Mesenteric fat pad (tissue), 1 donor: Measurements from ENCODE around the gene SIRT6. TPM values are rescaled to one million over a fixed set of nuclear protein-coding genes. Genes with fewer than 3 reads are reported as not detected.
"Not testable (repeated sequence)": the region's sequence is repeated elsewhere in the genome, so short reads cannot be mapped to it uniquely, and the experiment has no call there.

Experiments
- DNase-seq: peaks from one replicate; pipeline ENCODE4 v3.0.0-alpha.2; 2020; ENCODE audit warnings: low spot score
- total RNA-seq: library from RNA; stranded (reverse); fragmentation: NEBNext Ultra II Directional; extraction: Animal tissue kit (Norgen Biotek cat#: 25700); gene quantifications from one replicate; pipeline ENCODE4 v1.2.1, GENCODE V29; 2021
- donor health status: DM: yes; HTN: yes; CAD: no.

The SIRT6 gene
- total RNA-seq, 1 donor from 2014 or later: 20.7 TPM

DNA sequence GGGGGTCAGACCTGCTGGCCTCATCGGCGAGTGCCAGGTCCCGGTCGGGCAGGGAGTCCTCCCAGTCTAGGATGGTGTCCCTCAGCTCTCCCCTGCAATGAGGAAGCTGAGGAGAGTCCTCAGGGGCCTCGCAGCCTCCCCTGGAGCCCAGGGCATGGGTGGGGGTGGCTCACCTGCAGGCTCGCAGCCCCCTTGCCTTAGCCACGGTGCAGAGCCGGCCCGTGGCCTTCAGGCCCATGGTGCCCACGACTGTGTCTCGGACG lies 6.8 kb downstream of the SIRT6 start:
- no peak for DNase-seq

- DNase-seq: no peak
These were observed 7.3 kb downstream of the SIRT6 start for GRCh38 chr19:4174895-4175668.

- no peak for DNase-seq
These were observed 8.0 kb downstream of the SIRT6 start for GRCh38 chr19:4174213-4174894.

DNA sequence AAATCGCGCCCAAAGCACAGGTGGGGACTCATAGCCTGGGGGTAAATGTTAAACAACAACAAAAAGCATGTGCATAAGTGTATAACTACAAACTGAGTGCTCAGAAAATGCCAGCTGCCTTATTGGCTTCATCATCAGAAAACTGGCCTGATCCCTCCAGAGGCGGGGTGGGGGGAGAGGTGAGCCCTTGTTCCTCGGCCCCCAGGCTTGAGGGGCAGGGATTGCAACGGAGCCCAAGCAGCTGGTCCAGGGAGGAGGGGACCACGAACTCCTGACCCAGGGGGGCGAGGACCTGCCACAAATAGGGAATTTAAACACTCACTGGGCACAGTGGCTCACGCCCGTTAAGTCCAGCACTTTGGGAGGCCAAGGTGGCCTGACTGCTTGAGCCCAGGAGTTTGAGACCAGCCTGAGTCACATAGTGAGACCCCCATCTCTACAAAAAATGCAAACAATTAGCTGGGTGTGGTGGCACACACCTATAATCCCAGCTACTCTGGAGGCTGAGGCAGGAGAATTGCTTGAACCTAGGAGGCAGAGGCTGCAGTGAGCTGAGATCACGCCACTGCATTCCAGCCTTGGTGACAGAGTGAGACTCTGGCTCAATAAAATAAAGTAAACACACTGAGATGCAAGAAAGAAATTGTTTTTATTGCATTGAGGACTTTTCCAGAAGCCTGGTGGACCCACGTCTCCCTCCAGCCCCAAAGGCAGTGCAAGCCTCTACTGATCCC lies 8.7 kb downstream of the SIRT6 start:
- DNase-seq: no peak

DNA sequence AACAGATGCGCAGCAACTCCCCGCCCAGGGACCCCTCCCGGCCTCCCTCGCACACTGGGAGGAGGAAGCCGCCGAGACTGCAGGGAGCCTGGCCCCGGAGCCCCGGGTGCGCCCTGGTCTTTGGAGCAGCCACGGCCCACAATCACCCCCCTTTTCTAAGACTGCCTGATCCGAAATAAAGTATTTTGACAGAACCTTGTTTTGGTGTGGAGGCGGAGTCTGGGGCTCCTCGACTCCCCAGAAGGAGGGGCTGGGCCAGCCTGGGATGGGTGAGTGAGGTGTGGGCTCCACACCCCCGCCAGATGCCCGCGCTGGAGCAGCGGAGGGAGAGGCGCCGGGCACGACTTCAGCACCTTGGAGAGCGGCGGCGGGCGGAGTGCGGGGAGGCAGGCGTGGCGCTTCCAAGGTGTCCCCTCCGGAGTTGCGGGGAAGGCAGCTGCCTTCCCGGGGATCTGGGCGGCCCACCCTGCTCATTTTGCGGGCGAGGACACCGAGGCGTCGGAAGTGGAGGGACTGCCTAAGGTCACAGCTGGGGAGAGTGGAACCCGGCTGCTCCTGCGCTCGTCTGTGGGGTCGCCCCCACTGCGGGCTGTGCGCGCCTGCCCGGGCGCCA lies 9.4 kb downstream of the SIRT6 start:
- no peak for DNase-seq

- DNase-seq: no peak
These were observed 10.7 kb downstream of the SIRT6 start for GRCh38 chr19:4171676-4172075.

DNA sequence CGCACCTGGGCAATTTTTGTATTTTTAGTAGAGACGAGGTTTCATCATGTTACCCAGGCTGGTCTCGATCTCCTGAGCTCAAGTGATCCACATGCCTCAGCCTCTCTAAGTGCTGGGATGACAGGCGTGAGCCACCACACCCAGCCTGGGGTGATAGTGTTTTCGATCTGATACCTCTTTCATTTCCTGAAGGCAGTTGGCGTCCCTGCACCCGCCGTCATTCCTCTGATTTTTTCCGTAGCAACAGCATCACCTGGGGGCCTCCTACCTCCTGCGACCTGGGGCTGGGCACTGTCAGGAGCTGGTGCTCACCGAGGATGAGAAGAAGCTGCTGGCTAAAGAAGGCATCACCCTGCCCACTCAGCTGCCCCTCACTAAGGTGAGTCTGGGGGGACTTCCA lies 18.1 kb downstream of the SIRT6 start:
- no peak for DNase-seq

DNA sequence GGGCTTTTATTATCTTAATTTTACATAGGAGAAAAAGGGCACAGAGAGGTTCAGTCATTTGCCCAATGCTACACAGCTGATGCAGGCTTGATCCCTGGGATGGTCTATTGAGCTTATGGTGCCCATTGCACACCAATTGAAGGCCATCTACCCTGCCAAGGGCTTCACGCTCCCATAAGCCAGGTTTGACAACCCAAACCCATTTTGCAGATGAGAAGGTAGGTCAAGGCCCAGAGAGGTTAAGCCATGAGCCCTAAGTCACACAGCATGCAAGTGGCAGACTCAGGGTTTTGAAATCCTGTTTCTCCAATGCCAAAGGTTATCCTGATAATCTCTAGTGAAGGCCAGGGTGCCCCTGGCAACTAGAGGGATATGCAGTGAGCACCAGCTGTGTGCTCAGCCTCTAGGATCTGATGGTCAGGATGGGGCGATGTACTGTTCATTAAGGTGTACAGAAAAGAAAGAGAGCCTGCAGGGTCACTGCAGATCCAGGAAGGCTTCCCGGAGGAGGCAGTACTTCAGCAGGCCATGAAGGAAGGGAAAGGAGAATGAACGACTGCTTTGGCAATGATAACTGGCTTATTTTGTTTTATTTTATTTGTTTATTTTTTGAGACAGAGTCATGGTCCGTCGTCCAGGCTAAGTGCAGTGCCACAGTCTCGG lies 20.8 kb downstream of the SIRT6 start:
- DNase-seq: no peak

DNA sequence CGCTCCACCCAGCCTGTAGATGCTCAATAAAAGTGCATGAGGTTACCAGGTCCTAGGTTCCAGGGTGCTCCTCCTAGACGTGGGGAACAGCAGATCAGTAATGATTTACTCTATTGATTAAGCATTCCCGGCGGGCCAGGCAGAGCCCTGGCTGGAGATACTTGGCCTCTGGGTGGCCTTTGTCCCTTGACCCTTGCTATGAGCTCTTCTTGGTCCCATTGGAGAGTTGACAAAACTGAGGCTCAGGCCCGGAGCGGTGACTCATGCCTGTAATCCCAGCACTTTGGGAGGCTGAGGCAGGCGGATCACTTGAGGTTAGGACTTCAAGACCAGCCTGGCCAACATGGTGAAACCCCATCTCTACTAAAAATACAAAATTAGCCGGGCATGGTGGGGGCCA lies 24.4 kb downstream of the SIRT6 start:
- not testable (repeated sequence) for DNase-seq

DNA sequence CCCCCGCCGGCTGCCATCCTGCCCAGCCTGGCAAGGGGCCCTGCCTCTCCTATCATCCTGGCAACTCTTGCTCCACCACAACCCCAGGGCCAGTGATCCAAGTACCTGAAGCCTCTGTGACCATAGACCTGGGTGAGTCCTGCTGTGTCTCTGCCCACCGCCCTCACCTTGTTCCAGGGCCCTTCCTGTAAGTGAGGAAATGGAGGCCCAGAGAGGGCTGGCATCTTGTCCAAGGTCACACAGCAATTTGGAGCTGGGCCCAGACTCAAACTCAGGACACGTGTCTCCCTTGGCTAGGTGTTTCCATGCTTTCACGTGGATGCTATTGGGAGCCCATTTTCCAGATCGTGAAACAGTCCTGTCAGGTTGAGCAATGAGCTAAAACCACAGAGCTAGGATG lies 25.2 kb downstream of the SIRT6 start:
- DNase-seq: no peak

- DNase-seq: no peak
These were observed 27.6 kb downstream of the SIRT6 start for GRCh38 chr19:4154571-4155312.

DNA sequence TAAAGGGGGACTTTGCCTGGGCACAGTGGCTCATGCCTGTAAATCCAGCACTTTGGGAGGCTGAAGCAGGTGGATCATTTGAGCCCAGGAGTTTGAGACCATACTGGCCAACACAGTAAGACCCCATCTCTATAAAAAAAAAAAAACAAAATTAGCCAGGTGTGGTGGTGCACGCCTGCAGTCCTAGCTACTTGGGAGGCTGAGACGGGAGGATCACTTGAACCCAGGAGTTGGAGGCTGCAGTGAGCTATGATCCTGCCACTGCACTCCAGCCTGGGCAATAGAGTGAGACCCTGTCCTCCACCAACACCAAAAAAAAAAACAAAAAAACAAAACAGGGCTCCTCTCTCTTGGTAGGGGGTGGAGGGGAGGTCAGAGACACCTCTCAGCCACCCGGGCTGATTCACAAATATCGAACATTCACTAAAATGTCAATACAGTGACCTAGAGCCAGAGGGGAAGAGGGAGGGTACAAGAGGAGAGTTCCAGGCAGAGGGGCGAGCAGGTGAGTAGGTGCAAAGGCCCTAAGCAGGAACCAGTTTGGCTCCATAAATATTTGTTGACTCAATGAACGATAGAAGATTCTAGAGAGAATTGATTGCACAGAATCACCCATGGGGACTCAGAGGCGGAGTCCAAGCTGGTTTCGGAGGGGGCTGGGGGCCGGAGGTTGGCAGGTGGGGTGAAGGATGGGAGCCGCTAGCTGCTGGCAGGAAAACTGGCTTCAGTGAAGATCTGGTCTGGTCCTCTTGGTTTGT lies 29.9 kb downstream of the SIRT6 start:
- DNase-seq: no peak

GRCh38 chr19:4151623-4152022 lies 30.7 kb downstream of the SIRT6 start:
- DNase-seq: no peak

DNA sequence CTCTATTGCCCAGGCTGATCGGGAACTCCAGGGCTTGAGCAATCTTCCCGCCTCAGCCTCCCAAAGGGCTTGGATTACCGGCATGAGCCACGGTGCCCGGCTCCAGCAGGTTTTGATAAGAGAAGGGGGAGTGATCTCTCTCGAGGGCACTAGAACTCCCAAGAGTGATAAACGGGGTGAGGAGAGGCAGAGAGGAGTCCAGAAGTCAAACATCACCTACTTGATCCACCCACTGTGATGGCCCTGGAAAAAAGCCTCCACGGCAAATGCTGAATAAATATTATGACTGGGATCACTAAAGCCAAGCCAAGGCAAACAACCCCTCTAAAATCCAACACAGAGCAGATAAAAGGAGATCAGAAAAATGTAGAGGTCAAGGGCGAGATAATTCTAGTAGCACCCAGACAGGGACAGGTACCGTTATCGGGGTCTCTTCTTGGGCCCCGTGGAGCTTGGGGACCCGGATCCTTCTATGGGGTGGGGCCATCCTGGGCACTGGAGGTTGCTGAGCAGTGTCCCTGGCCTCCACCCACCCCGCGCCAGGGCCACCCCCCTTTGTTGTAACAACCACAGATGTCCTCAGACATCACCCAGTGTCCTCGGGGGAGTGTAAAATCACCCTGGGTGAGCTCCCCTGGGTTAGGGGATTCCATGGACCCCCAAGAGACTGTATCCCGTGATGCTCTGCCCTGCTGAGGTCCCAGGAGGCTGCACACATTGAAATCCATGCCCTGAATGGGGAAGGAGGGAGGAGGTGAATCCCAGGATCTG lies 32.7 kb downstream of the SIRT6 start:
- no peak for DNase-seq

DNA sequence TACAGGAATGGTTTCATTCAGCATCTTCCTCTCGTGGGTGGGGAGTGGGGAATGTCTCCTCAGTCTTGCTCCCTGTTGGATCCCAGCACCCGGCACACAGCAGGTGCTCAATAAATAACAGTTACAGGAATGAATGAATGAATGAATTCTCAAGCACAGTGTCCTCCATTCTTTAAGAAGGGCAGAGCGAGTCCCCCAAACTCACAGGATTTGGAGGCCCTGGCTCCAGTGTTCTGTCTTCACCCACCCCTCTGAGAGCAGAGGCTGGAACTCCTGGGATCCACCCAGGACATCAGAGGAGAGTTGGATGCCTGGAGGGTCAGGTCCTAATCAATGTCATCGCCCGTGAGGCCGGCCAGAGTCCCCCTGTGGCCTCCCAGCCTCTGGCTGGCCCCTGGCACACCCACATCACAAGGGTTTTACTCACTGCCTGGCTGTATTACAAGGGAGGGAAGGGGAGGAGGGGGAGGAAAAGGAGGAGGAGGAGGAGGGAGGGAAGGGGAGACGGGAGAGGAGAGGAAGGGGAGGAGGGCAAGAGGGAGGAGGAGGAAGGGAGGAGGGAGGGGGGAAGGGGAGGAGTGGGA lies 37.6 kb downstream of the SIRT6 start:
- DNase-seq: no peak

DNA sequence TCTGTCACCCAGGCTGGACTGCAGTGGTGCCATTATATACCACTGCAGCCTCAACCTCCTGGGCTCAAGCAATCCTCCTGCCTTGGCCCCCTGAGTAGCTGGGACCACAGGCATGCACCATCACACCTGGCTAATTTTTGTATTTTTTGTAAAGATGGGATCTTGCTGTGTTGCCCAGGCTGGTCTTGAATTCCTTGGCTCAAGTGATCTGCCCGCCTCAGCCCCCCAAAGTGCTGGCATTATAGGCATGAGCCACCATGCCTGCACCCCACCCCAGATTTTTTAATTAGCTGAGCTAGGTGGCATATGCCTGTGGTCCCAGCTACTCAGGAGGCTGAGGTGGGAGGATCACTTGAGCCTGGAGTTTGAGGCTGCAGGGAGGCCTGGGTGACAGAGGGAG lies 39.4 kb downstream of the SIRT6 start:
- DNase-seq: not testable (repeated sequence)

DNA sequence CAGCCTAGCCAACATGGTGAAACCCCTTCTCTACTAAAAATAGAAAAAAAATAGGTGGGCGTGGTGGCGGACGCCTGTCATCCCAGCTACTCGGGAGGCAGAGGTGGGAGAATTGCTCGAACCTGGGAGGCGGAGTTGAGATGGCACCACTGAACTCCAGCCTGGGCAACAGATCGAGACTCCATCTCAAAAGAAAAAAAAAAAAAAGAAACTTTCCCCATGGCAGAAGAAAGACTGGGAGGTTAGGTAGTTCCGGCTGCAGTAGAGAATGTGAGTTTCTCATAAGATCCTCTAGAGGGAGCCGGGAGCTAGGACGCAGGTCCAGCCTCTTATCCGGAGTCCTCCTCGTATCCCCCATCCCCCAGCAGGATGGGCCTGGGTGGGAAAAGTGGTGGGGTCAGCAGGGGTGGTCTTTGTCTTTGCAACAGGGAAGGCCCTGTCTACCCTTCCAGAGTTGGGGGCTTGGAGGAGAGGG lies 42.1 kb downstream of the SIRT6 start:
- DNase-seq: no peak

DNA sequence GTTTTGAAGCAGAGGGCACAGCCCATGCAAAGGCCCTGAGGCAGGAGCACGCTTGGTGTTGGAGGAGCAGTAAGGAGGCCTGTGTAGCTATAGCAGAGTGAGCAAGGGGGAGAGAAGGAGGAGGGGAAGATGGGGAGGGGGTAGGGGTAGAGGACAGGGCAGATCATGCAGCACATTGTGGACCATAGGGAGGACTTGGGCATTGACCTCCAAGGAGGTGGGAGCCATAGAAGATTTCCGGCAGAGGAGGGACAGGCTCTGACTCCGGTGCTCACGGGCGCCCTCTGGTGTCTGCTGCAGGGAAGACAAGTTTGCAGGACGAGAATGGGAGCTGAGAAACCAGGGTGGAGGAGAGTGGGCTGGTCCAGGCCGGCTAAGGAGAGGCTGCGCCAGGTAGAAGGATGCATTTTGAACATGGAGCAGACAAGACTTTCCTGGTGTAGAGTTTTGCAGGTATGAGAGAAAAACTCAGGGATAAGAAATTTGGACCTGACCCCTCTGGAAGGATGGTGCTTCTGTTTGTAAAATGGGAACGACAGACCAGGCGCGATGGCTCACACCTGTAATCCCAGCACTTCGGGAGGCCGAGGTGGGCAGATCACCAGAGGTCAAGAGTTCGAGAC lies 42.6 kb downstream of the SIRT6 start:
- peak; percentile 94 for DNase-seq
